ENCODE results near the gene IGF2. TPM values are rescaled to one million over a fixed set of nuclear protein-coding genes. Genes with fewer than 3 reads are reported as not detected.

The IGF2 gene
- total RNA-seq, 1 donor from 2014 or later, result 188 TPM

DNA sequence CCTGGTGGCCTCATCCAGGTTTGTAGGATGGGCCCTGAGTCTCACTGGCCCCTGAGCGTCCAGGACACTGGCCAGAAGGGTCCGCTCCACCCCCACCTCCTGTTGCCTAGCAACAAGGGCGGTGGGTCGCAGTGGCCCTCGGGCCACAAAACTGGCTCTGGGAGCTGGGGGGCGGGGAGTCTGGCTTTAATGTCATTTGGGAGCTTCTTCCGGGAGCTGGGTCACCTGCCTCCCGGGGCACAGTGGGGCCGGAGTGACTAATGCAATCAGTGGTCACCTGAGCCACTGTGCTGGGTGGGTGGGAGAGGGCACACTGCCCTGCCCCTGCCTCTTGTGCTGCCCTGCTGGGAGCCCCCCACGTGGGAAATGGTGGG, 29.8 kb upstream of the IGF2 start:
- Histone ChIP-seq H3K9me3 (ENCODE audit: insufficient read depth, low read depth, low read length) (no peaks in the 10 kb centered on the region), H2AFZ (ENCODE audit: low read depth, low read length) (no peak overlapping the region), H3K4me3 (ENCODE audit: insufficient read depth, low read depth, low read length) (no peak overlapping the region), H3K4me2 (ENCODE audit: low read length) (no peak overlapping the region), H3K36me3 (ENCODE audit: insufficient read depth, low read length) (no peaks in the 10 kb centered on the region), H3K9ac (ENCODE audit: low read length) (no peak overlapping the region), H3K79me2 (ENCODE audit: insufficient read depth, low read length) (no peaks in the 10 kb centered on the region), H3K27me3 (ENCODE audit: insufficient read depth, low read length) (no peaks in the 10 kb centered on the region), H3K27ac (ENCODE audit: low read depth, low read length) (no peak overlapping the region), H3K4me1 (ENCODE audit: insufficient read depth, low read length) (no peaks in the 10 kb centered on the region), H4K20me1 (ENCODE audit: insufficient read depth, low read length) (no peaks in the 10 kb centered on the region)
- Mint-ChIP-seq H3K27ac (ENCODE audit: unreplicated experiment) (no peak overlapping the region), H3K9me3 (ENCODE audit: unreplicated experiment) (no peaks in the 10 kb centered on the region), H3K4me3 (ENCODE audit: unreplicated experiment) (no peak overlapping the region), H3K36me3 (ENCODE audit: low read depth, unreplicated experiment) (no peaks in the 10 kb centered on the region), H3K27me3 (ENCODE audit: low read depth, unreplicated experiment) (peaks cover 19% of the 10 kb centered on the region), H3K4me1 (ENCODE audit: low read depth, unreplicated experiment) (no peaks in the 10 kb centered on the region)
- TF ChIP-seq, protein P1, sequence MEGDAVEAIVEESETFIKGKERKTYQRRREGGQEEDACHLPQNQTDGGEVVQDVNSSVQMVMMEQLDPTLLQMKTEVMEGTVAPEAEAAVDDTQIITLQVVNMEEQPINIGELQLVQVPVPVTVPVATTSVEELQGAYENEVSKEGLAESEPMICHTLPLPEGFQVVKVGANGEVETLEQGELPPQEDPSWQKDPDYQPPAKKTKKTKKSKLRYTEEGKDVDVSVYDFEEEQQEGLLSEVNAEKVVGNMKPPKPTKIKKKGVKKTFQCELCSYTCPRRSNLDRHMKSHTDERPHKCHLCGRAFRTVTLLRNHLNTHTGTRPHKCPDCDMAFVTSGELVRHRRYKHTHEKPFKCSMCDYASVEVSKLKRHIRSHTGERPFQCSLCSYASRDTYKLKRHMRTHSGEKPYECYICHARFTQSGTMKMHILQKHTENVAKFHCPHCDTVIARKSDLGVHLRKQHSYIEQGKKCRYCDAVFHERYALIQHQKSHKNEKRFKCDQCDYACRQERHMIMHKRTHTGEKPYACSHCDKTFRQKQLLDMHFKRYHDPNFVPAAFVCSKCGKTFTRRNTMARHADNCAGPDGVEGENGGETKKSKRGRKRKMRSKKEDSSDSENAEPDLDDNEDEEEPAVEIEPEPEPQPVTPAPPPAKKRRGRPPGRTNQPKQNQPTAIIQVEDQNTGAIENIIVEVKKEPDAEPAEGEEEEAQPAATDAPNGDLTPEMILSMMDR (IDR thresholded peaks at IDR 0.05; ENCODE audit: insufficient read depth, low read depth, low read length), result no peak
- no peak for TF ChIP-seq EZH2 (IDR thresholded peaks at IDR 0.05; ENCODE audit: insufficient read depth, low read length)
- DNase-seq (ENCODE audit: low read depth) (no peak), FAIRE-seq (no peak)

DNA sequence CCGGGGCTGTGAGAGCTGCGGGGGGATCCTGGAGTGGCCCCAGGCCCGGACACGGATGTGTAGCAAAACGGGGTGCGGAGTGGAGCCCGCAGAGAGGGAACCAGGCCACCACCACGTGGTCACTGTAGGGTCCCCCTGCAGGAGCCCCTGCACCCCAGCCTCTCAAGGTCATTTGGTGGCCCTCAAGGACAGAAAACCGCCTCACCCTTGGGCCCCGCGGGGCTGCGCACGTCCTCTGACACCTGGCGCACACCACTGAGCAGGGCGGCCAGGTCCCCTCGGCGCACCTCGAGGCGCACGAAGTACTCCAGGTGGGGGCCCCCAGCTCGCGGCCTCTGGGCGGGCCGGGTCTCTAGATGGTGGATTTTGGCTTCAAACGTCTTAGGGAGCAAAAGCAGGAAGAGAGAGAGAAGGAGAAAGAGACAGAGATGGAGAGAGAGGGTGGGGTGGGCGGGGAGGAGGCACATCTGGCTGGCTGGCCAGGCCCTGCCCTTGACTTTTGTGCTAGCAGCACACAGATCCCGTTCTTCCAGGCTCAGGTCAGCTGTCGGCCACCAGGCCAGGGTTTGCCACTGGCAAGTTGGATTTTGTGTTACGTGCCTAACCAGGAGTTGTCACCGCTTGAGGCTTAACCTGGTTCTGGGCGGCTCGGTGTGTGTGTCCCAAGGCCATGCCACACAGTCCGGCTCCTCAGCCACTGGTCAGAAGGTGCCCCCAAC, 29.3 kb upstream of the IGF2 start:
- Histone ChIP-seq H3K9me3 (ENCODE audit: insufficient read depth, low read depth, low read length) (no peaks in the 10 kb centered on the region), H3K9ac (ENCODE audit: low read length) (no peak overlapping the region), H2AFZ (ENCODE audit: low read depth, low read length) (no peak overlapping the region), H3K27ac (ENCODE audit: low read depth, low read length) (no peak overlapping the region), H3K4me2 (ENCODE audit: low read length) (no peak overlapping the region), H3K36me3 (ENCODE audit: insufficient read depth, low read length) (no peaks in the 10 kb centered on the region), H3K4me3 (ENCODE audit: insufficient read depth, low read depth, low read length) (no peak overlapping the region), H3K79me2 (ENCODE audit: insufficient read depth, low read length) (no peaks in the 10 kb centered on the region), H3K4me1 (ENCODE audit: insufficient read depth, low read length) (no peaks in the 10 kb centered on the region), H4K20me1 (ENCODE audit: insufficient read depth, low read length) (no peaks in the 10 kb centered on the region), H3K27me3 (ENCODE audit: insufficient read depth, low read length) (no peaks in the 10 kb centered on the region)
- DNase-seq (ENCODE audit: low read depth) (no peak), FAIRE-seq (no peak)
- Mint-ChIP-seq H3K9me3 (ENCODE audit: unreplicated experiment) (no peaks in the 10 kb centered on the region), H3K36me3 (ENCODE audit: low read depth, unreplicated experiment) (no peaks in the 10 kb centered on the region), H3K4me1 (ENCODE audit: low read depth, unreplicated experiment) (no peaks in the 10 kb centered on the region), H3K27me3 (ENCODE audit: low read depth, unreplicated experiment) (peaks cover 21% of the 10 kb centered on the region), H3K27ac (ENCODE audit: unreplicated experiment) (no peak overlapping the region), H3K4me3 (ENCODE audit: unreplicated experiment) (no peak overlapping the region)
- TF ChIP-seq, protein P1 (IDR thresholded peaks at IDR 0.05; ENCODE audit: insufficient read depth, low read depth, low read length), result no peak
- TF ChIP-seq EZH2 (IDR thresholded peaks at IDR 0.05; ENCODE audit: insufficient read depth, low read length), result no peak

Measured in astrocyte (in vitro differentiated cells and primary cell).